Esophagus squamous epithelium (tissue), 5 donors: ENCODE measurements around the gene DGLUCY. TPM values are rescaled to one million over a fixed set of nuclear protein-coding genes. Genes with fewer than 3 reads are reported as not detected.
A peak's percentile ranks its signal among the peaks of the same experiment; 100 is the strongest.
"Not testable (repeated sequence)": the region's sequence is repeated elsewhere in the genome, so short reads cannot be mapped to it uniquely, and the experiment has no call there.

Source experiments
- DNase-seq: peaks from one replicate; lab custom pipeline; 2025; lab: John Stamatoyannopoulos, UW
- H3K27ac ChIP-seq, 4 donors: fragments of 200-600 bp; sonication (generic); one replicate each; pipeline ENCODE4 v1.5.1; 2016 to 2019; ENCODE audit warnings: mild to moderate bottlenecking in 1 of 4
- H3K27me3 ChIP-seq, 4 donors: fragments of 200-600 bp; sonication (generic); 1 replicate in 3 of 4; 2 replicates in 1 of 4; pipeline versions ENCODE4 v1.5.1 to v1.6.0; 2017 to 2021; ENCODE audit warnings: antibody characterized with exemption in 1 of 4
- H3K36me3 ChIP-seq, 3 donors: fragments of 200-600 bp; sonication (generic); one replicate each; pipeline ENCODE4 v1.5.1; 2016 to 2019
- H3K4me1 ChIP-seq, 3 donors: fragments of 200-600 bp; sonication (generic); one replicate each; pipeline ENCODE4 v1.5.1; 2017 to 2019
- H3K4me3 ChIP-seq, 4 donors: fragments of 200-600 bp; sonication (generic); 1 replicate in 3 of 4; 2 replicates in 1 of 4; pipeline ENCODE4 v1.5.1; 2016 to 2019; ENCODE audit warnings: mild to moderate bottlenecking in 2 of 4, moderate library complexity in 1 of 4
- H3K9me3 ChIP-seq, 3 donors: fragments of 200-600 bp; sonication (generic); one replicate each; pipeline ENCODE4 v1.5.1; 2016 to 2019
- CTCF ChIP-seq, 6 experiments: fragments of 450-650 bp in 4 of 6; fragments of 200-600 bp in 2 of 6; sonication (generic) in 2 of 6; IDR thresholded peaks; one replicate each; pipeline ENCODE4 v1.5.1; 2016 to 2019; ENCODE audit warnings: antibody characterized with exemption in 6 of 6, mild to moderate bottlenecking in 4 of 6, moderate library complexity in 4 of 6
- POLR2A ChIP-seq, 4 donors: fragments of 450-650 bp; IDR thresholded peaks; one replicate each; pipeline ENCODE4 v1.6.1; 2017; ENCODE audit warnings: antibody characterized with exemption in 4 of 4, mild to moderate bottlenecking in 4 of 4, moderate library complexity in 3 of 4
- WGBS, 2 donors: methylation state at CpG; one replicate each; pipeline ENCODE4 v1.1.5; 2018; 5-methylcytosine and 5-hydroxymethylcytosine counted together
- intact Hi-C: fragments of 100-400 bp; cut with DNase I; formaldehyde crosslinking; loops from one replicate; pipeline ENCODE4 v1.15.0; 2022
- total RNA-seq, 4 donors: library from RNA; depleted of rRNA; stranded (reverse); fragments of >200 nt; gene quantifications; one replicate each; pipeline ENCODE4 v1.1.0, GENCODE V29; 2016
- donor health status: DM: yes; HTN: yes; CAD: no.

The DGLUCY gene
- total RNA-seq, 4 donors from 2014 or later, result 32.6 to 51.3 (median 38.9) TPM

GRCh38 chr14:91075553-91075952 lies 38.3 kb upstream of the DGLUCY start:
- H3K4me1 ChIP-seq, result no peaks in the 10 kb centered on the region
- peaks cover 0 to 3% (median 0%) of the 10 kb centered on the region in 3 donors for H3K9me3 ChIP-seq
- no peak overlapping the region for H3K4me3 ChIP-seq
- H3K36me3 ChIP-seq, result no peaks in the 10 kb centered on the region
- no peak for TF ChIP-seq POLR2A (IDR thresholded peaks at IDR 0.05)
- TF ChIP-seq CTCF (IDR thresholded peaks at IDR 0.05), result no peak
- H3K27ac ChIP-seq, result no peak overlapping the region
- no peak for DNase-seq
- WGBS, 2 donors, result 78 to 97% methylated on average over 4 of the region's 5 CpGs
- intact Hi-C loops, result no loop called here
- H3K27me3 ChIP-seq, result no peaks in the 10 kb centered on the region

- no peak for DNase-seq
Measured at GRCh38 chr14:91078095-91078737, 35.7 kb upstream of the DGLUCY start.

GRCh38 chr14:91080071-91080470 lies 33.8 kb upstream of the DGLUCY start:
- TF ChIP-seq CTCF (IDR thresholded peaks at IDR 0.05), result no peak
- TF ChIP-seq POLR2A (IDR thresholded peaks at IDR 0.05), result no peak
- intact Hi-C loops, result no loop called here
- H3K4me1 ChIP-seq, result no peaks in the 10 kb centered on the region
- 89 to 97% methylated on average over 6 of the region's 6 CpGs for WGBS, 2 donors
- no peaks in the 10 kb centered on the region for H3K9me3 ChIP-seq
- H3K27ac ChIP-seq, result no peak overlapping the region
- H3K4me3 ChIP-seq, result no peak overlapping the region
- DNase-seq, result no peak
- no peaks in the 10 kb centered on the region for H3K27me3 ChIP-seq
- no peaks in the 10 kb centered on the region for H3K36me3 ChIP-seq

More at GRCh38 chr14:91078095-91078737, 35.7 kb upstream of the DGLUCY start:
- H3K4me3 ChIP-seq, result no peak overlapping the region
- no peak overlapping the region for H3K27ac ChIP-seq
- H3K36me3 ChIP-seq, result no peaks in the 10 kb centered on the region
- H3K27me3 ChIP-seq, result no peaks in the 10 kb centered on the region
- intact Hi-C loops, result no loop called here
- no peak for TF ChIP-seq POLR2A (IDR thresholded peaks at IDR 0.05)
- no peak for TF ChIP-seq CTCF (IDR thresholded peaks at IDR 0.05)
- no peaks in the 10 kb centered on the region for H3K4me1 ChIP-seq
- WGBS, 2 donors, result 84 to 90% methylated on average over 8 to 9 of the region's 9 CpGs
- no peaks in the 10 kb centered on the region for H3K9me3 ChIP-seq

- 87 to 97% methylated on average over 3 of the region's 3 CpGs for WGBS, 2 donors
- H3K36me3 ChIP-seq, result no peaks in the 10 kb centered on the region
- H3K27ac ChIP-seq, result no peak overlapping the region
- no peak for DNase-seq
- no peaks in the 10 kb centered on the region for H3K27me3 ChIP-seq
- H3K4me1 ChIP-seq, result peaks cover 0 to 9% (median 4%) of the 10 kb centered on the region in 3 donors
- TF ChIP-seq CTCF (IDR thresholded peaks at IDR 0.05) (no peak), POLR2A (IDR thresholded peaks at IDR 0.05) (no peak)
- H3K9me3 ChIP-seq, result no peaks in the 10 kb centered on the region
- intact Hi-C loops, result no loop called here
- H3K4me3 ChIP-seq, result no peak overlapping the region
Measured at GRCh38 chr14:91082282-91082681, 31.6 kb upstream of the DGLUCY start.

- DNase-seq, result no peak
- H3K27me3 ChIP-seq, result no peaks in the 10 kb centered on the region
- H3K36me3 ChIP-seq, result no peaks in the 10 kb centered on the region
- TF ChIP-seq POLR2A (IDR thresholded peaks at IDR 0.05) (no peak), CTCF (IDR thresholded peaks at IDR 0.05) (no peak)
- intact Hi-C loops, result no loop called here
- H3K9me3 ChIP-seq, result no peaks in the 10 kb centered on the region
- peaks cover 4 to 21% (median 12%) of the 10 kb centered on the region in 3 donors for H3K4me1 ChIP-seq
- H3K4me3 ChIP-seq, result no peak overlapping the region
- 57 to 75% methylated on average over 2 of the region's 2 CpGs for WGBS, 2 donors
- no peak overlapping the region for H3K27ac ChIP-seq
Measured at GRCh38 chr14:91084516-91084915, 29.4 kb upstream of the DGLUCY start.

GRCh38 chr14:91087470-91087869 lies 26.4 kb upstream of the DGLUCY start:
- DNase-seq, H3K4me3 ChIP-seq, H3K36me3 ChIP-seq, H3K27me3 ChIP-seq, H3K9me3 ChIP-seq, intact Hi-C loops: not testable (repeated sequence)
- peaks cover 4 to 21% (median 12%) of the 10 kb centered on the region in 3 donors for H3K4me1 ChIP-seq
- WGBS, 2 donors, result 30 to 42% methylated on average over 4 to 5 of the region's 5 CpGs
- peak overlapping the region in 3 of 4 donors; percentile 71 to 79 (median 75) for H3K27ac ChIP-seq
